Brain microvascular endothelial cell (primary cell): ENCODE measurements around the gene CEP63.

ENCODE experiments used
- DNase-seq: peaks from one replicate; pipeline ENCODE4 v3.0.0-alpha.2; 2020
- H3K27ac ChIP-seq: fragments of 250-450 bp; sonication (Bioruptor Pico); 2 replicates; pipeline ENCODE4 v1.5.1; 2020; ENCODE audit warnings: mild to moderate bottlenecking, moderate library complexity
- H3K27me3 ChIP-seq: fragments of 250-450 bp; sonication (Bioruptor Pico); replicated peaks from 2 replicates; pipeline ENCODE4 v1.5.1; 2020; ENCODE audit warnings: mild to moderate bottlenecking
- H3K36me3 ChIP-seq: fragments of 250-450 bp; sonication (Bioruptor Pico); replicated peaks from 2 replicates; pipeline ENCODE4 v1.5.1; 2020; ENCODE audit warnings: mild to moderate bottlenecking
- H3K4me3 ChIP-seq: 2 replicates; pipeline ENCODE4 v1.5.1; 2011; ENCODE audit warnings: low read depth, mild to moderate bottlenecking, control low read depth, low read length, moderate library complexity
- CTCF ChIP-seq: IDR thresholded peaks from 2 replicates; pipeline ENCODE4 v1.5.1; 2011; ENCODE audit warnings: low read depth, mild to moderate bottlenecking, moderate library complexity, low read length, control low read depth, inconsistent platforms; ENCODE audit errors: missing control alignments
- in situ Hi-C: cut with HindIII; loops from 2 replicates; pipeline ENCODE4 v1.10.0; 2017; ENCODE audit warnings: low sequenced_read_pairs, low pct_ligation_motif_present

Gene CEP63

DNA sequence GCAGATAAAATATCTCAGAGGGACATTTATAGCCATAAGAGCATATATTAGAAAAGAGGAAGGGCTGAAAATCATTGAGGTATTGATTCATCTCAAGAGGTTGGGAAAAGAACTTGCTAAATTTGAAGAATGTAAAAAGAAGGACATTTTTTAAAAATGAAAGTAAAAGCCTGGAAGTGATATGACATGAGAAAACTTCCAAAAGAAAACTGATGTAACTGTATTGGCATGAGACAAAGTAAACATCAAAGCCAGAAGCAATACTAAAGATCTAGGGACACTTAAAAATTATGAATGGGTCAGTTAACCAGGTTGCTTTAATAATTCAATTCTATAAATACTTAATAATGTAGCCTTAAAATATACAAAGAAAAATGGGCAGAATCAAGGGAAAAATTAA, 31.9 kb downstream of the CEP63 start:
- in situ Hi-C loops, result no loop called here

DNA sequence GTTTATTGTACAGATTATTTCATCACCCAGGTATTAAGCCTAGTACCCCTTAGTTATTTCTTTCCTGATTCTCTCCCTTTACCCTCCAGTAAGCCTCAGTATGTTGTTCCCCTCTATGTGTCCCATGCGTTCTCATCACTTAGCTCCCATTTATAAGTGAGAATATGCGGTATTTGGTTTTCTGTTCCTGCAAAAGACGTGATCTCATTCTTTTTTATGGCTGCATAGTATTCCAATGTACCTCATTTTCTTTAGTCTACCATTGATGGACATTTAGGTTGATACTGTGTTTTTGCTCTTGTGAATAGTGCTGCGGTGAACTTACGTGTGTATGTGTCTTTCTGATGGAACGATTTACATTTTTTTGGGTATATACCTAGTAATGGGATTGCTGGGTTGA, 36.7 kb downstream of the CEP63 start:
- H3K36me3 ChIP-seq, result no peaks in the 10 kb centered on the region
- TF ChIP-seq CTCF, result no peak
- no peaks in the 10 kb centered on the region for H3K27me3 ChIP-seq
- in situ Hi-C loops, result no loop called here
- H3K27ac ChIP-seq, result no peak overlapping the region
- H3K4me3 ChIP-seq, result no peak overlapping the region
- no peak for DNase-seq

More for the DNA sequence above, 31.9 kb downstream of the CEP63 start:
- TF ChIP-seq CTCF, result no peak
- H3K27ac ChIP-seq, result peak overlapping the region; percentile 61
- no peaks in the 10 kb centered on the region for H3K36me3 ChIP-seq
- no peak for DNase-seq
- H3K4me3 ChIP-seq, result no peak overlapping the region
- no peaks in the 10 kb centered on the region for H3K27me3 ChIP-seq

- TF ChIP-seq CTCF, result no peak
- Histone ChIP-seq H3K27ac (no peak overlapping the region), H3K36me3 (no peaks in the 10 kb centered on the region), H3K4me3 (no peak overlapping the region), H3K27me3 (no peaks in the 10 kb centered on the region)
- in situ Hi-C loops, result no loop called here
- no peak for DNase-seq
Observed at GRCh38 chr3:134525293-134525692, 39.4 kb downstream of the CEP63 start.

GRCh38 chr3:134526319-134526718, 40.5 kb downstream of the CEP63 start:
- DNase-seq, result no peak
- in situ Hi-C loops, result no loop called here
- no peak overlapping the region for H3K4me3 ChIP-seq
- H3K36me3 ChIP-seq, result no peaks in the 10 kb centered on the region
- no peak for TF ChIP-seq CTCF
- H3K27me3 ChIP-seq, result no peaks in the 10 kb centered on the region
- H3K27ac ChIP-seq, result no peak overlapping the region

GRCh38 chr3:134527037-134527436, 41.2 kb downstream of the CEP63 start:
- Histone ChIP-seq H3K27ac (no peak overlapping the region), H3K36me3 (no peaks in the 10 kb centered on the region), H3K27me3 (no peaks in the 10 kb centered on the region), H3K4me3 (no peak overlapping the region)
- no peak for DNase-seq
- TF ChIP-seq CTCF, result peak; percentile 58
- in situ Hi-C loops, result no loop called here

GRCh38 chr3:134527538-134528186, 41.8 kb downstream of the CEP63 start:
- Histone ChIP-seq H3K27ac (no peak overlapping the region), H3K36me3 (no peaks in the 10 kb centered on the region), H3K4me3 (no peak overlapping the region), H3K27me3 (no peaks in the 10 kb centered on the region)
- DNase-seq, result no peak
- in situ Hi-C loops, result no loop called here
- TF ChIP-seq CTCF, result no peak
